ENCODE measurements around the gene POGLUT3. TPM values are rescaled to one million over a fixed set of nuclear protein-coding genes. Genes with fewer than 3 reads are reported as not detected.

The POGLUT3 gene
- total RNA-seq = 30.9 and 31.2 TPM in 2 replicates
- long read RNA-seq, full-length matches to known transcripts = 6 of 16 reads
- long read RNA-seq, partial matches to known transcripts = 5 of 16 reads
- long read RNA-seq, other reads (novel, unspliced or antisense) = 5 of 16 reads

- H3K4me3 Mint-ChIP-seq = peak within 1 kb of the TSS; percentile 92
- peaks cover 35% of the 10 kb centered on the region for H3K4me1 Mint-ChIP-seq
- TF ChIP-seq, protein P1, sequence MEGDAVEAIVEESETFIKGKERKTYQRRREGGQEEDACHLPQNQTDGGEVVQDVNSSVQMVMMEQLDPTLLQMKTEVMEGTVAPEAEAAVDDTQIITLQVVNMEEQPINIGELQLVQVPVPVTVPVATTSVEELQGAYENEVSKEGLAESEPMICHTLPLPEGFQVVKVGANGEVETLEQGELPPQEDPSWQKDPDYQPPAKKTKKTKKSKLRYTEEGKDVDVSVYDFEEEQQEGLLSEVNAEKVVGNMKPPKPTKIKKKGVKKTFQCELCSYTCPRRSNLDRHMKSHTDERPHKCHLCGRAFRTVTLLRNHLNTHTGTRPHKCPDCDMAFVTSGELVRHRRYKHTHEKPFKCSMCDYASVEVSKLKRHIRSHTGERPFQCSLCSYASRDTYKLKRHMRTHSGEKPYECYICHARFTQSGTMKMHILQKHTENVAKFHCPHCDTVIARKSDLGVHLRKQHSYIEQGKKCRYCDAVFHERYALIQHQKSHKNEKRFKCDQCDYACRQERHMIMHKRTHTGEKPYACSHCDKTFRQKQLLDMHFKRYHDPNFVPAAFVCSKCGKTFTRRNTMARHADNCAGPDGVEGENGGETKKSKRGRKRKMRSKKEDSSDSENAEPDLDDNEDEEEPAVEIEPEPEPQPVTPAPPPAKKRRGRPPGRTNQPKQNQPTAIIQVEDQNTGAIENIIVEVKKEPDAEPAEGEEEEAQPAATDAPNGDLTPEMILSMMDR (conservative IDR thresholded peaks at IDR 0.05) = no peak
- H3K9me3 Mint-ChIP-seq = no peaks in the 10 kb centered on the region
- no peaks in the 10 kb centered on the region for H3K36me3 Mint-ChIP-seq (ENCODE audit: low read depth)
- no peaks in the 10 kb centered on the region for H3K27me3 Mint-ChIP-seq (ENCODE audit: low read depth)
- H3K27ac Mint-ChIP-seq (ENCODE audit: unreplicated experiment) = peak within 1 kb of the TSS; percentile 99
- DNase-seq (ENCODE audit: low read depth, low spot score) = peak; percentile 57
These were observed at the start of gene POGLUT3 for GRCh38 chr11:108498046-108498815. Gene POGLUT3, minus strand, starts transcription at chr11:108498384. Its CDS starts 18 bp downstream, at chr11:108498366.

- Mint-ChIP-seq H3K9me3 (no peaks in the 10 kb centered on the region), H3K27me3 (ENCODE audit: low read depth) (no peaks in the 10 kb centered on the region), H3K27ac (ENCODE audit: unreplicated experiment) (no peak overlapping the region), H3K4me3 (no peak overlapping the region), H3K4me1 (peaks cover 19% of the 10 kb centered on the region), H3K36me3 (ENCODE audit: low read depth) (no peaks in the 10 kb centered on the region)
- DNase-seq (ENCODE audit: low read depth, low spot score) = no peak
- TF ChIP-seq, protein P1 (conservative IDR thresholded peaks at IDR 0.05) = no peak
These were observed 47.8 kb upstream of the POGLUT3 start for GRCh38 chr11:108545909-108546501.

GRCh38 chr11:108543316-108543964 is 45.3 kb upstream of the POGLUT3 start:
- Mint-ChIP-seq H3K4me1 (peaks cover 18% of the 10 kb centered on the region), H3K27ac (ENCODE audit: unreplicated experiment) (peak overlapping the region; percentile 29), H3K9me3 (no peaks in the 10 kb centered on the region), H3K27me3 (ENCODE audit: low read depth) (no peaks in the 10 kb centered on the region), H3K36me3 (ENCODE audit: low read depth) (no peaks in the 10 kb centered on the region), H3K4me3 (no peak overlapping the region)
- no peak for DNase-seq (ENCODE audit: low read depth, low spot score)
- TF ChIP-seq, protein P1 (conservative IDR thresholded peaks at IDR 0.05) = no peak

DNA sequence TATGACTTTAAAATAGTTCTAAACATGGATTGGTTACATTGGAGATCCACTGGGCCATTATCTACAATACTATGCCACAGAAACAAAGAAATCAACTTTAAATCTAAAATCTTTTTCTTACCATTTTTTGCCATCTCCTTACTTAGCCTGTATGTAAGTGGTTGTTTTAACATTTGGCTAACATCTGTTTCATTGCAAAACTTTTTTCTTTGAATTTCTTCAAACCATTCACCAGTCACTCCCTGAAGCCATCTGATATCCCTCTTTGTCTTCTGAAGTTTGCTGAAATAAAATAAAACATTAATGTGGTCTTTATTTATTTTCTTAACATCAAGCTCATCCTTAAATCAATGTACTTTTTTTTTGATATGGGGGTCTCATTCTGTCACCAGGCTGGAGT is 43.3 kb upstream of the POGLUT3 start:
- no peak overlapping the region for H3K27ac Mint-ChIP-seq (ENCODE audit: unreplicated experiment)
- H3K9me3 Mint-ChIP-seq = no peaks in the 10 kb centered on the region
- H3K4me1 Mint-ChIP-seq = peaks cover 27% of the 10 kb centered on the region
- no peak overlapping the region for H3K4me3 Mint-ChIP-seq
- no peaks in the 10 kb centered on the region for H3K27me3 Mint-ChIP-seq (ENCODE audit: low read depth)
- TF ChIP-seq, protein P1 (conservative IDR thresholded peaks at IDR 0.05) = no peak
- H3K36me3 Mint-ChIP-seq (ENCODE audit: low read depth) = no peaks in the 10 kb centered on the region
- no peak for DNase-seq (ENCODE audit: low read depth, low spot score)

DNA sequence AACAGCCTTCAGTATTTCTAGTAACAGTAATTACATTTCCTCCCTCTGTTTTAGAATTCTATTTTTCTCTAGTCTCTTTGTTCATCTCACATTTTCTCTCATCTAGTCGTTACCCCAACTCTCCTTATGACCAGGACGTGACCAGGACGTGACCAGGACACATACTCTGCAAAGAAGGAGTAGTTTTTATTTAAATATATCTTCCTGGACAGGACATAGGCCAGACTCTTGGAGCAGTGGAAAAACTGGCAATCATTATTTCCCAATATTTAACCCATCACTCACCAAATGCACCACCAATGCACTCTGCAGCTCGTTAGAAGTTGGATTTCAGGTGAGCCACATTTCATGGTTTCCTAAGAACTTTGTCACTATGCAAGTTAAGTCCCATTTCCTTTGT is 40.3 kb upstream of the POGLUT3 start:
- Mint-ChIP-seq H3K36me3 (ENCODE audit: low read depth) (no peaks in the 10 kb centered on the region), H3K4me3 (no peak overlapping the region), H3K4me1 (peaks cover 19% of the 10 kb centered on the region), H3K9me3 (no peaks in the 10 kb centered on the region), H3K27me3 (ENCODE audit: low read depth) (no peaks in the 10 kb centered on the region), H3K27ac (ENCODE audit: unreplicated experiment) (no peak overlapping the region)
- TF ChIP-seq, protein P1 (conservative IDR thresholded peaks at IDR 0.05) = no peak
- DNase-seq (ENCODE audit: low read depth, low spot score) = no peak
